ENCODE data around the gene CACNA1C.
"Not testable (repeated sequence)": the region's sequence is repeated elsewhere in the genome, so short reads cannot be mapped to it uniquely, and the experiment has no call there.

Gene CACNA1C

DNA sequence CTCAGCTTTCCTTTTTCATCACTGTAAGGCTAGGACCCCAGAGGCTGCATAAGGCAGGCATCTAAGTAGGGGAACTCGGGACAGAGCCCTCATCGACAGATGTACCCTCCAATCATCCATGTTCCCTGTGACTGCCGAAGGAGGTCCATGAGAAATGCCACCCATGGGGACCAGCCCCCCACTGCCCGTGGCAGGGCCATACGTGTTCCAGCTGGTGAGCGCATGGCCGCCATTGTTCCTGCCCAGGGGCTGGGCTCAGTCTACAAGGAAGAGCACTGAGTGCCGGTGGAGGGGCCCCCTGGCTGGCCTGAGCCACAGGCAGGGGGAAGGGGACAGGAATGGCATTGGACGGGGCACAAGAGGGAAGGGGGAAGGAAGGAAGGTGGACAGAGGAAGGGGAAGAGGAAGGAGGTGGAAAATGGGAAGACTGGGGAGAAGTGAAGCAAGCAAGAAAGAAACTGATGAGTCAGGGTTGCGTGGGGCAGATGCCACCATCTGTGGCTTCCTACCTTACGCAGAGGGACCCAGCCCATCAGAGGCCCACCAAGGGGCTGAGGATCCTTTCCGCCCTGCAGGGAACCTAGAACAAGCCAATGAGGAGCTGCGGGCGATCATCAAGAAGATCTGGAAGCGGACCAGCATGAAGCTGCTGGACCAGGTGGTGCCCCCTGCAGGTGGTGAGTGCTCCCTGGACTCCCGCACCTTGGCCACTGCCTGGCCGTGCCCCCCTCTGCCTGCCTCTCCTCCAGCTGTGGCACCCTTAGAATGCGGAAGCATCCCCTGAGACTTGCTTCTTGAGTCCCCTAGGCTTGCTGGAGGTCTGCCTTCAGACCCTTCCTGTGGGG lies 621.4 kb downstream of the CACNA1C start:
- no peak for DNase-seq (ENCODE audit: low spot score)

DNA sequence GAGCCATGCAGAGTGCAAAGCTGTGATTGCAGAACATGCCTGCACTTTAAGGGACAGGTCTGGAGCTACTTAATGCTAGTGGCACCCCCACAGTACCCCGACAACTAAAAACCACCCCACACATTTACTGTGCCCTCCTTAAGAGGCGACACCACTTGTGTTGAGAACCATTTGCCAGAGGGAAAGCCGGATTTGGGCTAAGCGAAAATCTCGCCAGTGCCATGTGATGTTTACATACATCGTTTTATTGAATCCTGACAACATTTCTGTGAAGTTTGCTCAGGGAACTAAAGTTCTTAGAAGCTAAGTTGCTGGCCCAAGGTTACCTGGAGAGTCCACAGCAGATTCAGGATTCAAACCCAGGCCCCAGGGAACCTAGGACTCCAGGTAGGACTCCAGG lies 623.0 kb downstream of the CACNA1C start:
- no peak for DNase-seq (ENCODE audit: low spot score)

- no peak for DNase-seq (ENCODE audit: low spot score)
Observed at GRCh38 chr12:2677142-2677880, 624.5 kb downstream of the CACNA1C start.

DNA sequence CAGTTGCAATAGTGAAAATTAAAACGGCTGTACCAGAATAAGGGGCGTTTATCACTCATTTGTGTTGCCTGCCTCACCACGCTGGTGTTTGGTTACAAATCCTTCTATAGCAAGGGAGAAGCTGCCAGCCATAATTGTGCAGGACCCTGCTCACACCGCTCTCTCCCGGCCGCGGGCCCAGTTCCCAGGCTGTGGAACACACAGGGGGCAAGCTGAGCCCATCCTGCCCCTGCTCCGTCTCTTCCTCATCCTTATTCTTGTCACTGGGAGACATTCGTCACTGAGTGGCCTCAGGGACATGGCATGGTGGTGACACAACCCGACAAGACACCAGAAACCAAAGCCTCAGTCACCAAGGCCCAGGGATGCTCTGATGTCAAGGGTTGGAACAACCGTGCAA lies 625.6 kb downstream of the CACNA1C start:
- no peak for DNase-seq (ENCODE audit: low spot score)

DNA sequence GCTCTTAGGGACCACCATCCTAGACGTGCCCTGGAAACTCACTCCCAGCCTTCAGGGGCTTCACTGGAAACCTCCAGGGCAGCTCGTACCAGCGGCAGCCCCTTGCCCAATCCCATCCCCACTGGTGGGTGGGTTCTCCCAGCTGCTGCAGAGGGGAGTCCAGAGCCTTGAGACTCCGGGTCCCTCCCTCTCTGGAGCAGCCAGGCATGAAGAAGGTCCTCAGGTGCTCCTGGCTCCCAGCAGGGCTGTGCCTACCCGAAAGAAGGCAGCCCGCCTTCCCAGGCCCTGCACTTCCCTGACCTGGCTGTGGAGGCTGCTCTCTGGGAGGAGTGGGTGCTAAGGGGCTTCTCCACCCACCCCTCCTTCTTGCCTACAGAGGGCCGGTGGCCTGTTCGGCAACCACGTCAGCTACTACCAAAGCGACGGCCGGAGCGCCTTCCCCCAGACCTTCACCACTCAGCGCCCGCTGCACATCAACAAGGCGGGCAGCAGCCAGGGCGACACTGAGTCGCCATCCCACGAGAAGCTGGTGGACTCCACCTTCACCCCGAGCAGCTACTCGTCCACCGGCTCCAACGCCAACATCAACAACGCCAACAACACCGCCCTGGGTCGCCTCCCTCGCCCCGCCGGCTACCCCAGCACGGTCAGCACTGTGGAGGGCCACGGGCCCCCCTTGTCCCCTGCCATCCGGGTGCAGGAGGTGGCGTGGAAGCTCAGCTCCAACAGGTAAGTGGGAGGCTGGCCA lies 626.5 kb downstream of the CACNA1C start:
- DNase-seq (ENCODE audit: low spot score): no peak

- no peak for DNase-seq (ENCODE audit: low spot score)
Observed at GRCh38 chr12:2679816-2680675, 627.3 kb downstream of the CACNA1C start.

DNA sequence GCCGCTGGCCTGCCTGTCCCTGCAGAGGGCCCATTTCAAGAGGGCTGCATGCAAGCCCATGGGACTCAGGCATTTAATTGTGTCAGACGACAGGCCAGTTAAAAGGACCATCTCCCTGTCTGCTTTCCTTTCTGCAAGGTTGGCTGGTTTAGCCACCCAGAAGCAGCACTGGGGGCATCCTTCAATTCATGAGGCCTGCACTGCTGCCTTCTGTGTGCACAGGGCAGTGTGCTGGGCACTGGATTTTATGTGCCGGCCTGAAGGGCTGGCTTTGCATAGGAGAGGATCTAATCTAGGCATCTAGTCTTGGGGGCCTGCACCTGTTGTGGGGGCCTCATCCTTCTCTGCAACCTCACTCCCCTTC lies 627.9 kb downstream of the CACNA1C start:
- no peak for DNase-seq (ENCODE audit: low spot score)

DNA sequence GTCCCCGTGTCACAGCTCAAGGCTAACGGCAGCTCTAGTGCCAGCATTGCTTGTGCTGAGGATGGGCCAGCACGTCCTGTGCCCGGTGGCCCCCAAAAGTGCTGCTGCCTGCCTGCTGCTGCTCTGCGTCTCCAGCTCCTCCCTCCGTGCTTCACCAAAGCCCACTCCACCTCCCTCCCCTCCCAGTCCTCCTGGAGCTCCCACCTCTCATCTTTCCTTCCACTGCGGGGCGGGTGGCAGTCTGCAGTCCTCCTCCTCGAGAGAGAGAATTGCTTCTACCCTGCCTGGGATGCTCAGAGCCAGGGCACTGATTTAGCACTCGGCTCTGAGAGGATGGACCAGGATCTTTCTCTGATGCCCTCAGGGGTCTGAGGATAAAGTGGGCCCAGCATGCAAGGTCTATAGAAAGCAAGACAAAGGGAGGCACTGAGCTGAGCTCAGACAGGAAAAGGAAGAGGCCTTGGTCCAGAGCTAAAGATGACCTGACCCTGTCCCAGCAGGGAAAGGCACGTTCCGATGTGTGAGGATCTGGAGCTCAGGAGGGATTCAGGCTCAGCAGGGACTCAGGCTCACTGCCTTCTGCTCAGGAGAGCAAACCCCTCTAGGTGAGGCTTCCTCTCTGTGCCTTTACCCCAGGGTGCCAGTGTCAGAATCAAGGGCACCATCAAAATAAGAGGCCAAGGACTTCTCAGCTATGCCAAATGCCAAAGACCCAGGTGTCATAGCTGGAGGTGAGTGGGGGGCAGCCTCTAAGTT lies 628.8 kb downstream of the CACNA1C start:
- DNase-seq (ENCODE audit: low spot score): no peak

GRCh38 chr12:2682296-2683251 lies 629.8 kb downstream of the CACNA1C start:
- peak; percentile 7 for DNase-seq (ENCODE audit: low spot score)

DNA sequence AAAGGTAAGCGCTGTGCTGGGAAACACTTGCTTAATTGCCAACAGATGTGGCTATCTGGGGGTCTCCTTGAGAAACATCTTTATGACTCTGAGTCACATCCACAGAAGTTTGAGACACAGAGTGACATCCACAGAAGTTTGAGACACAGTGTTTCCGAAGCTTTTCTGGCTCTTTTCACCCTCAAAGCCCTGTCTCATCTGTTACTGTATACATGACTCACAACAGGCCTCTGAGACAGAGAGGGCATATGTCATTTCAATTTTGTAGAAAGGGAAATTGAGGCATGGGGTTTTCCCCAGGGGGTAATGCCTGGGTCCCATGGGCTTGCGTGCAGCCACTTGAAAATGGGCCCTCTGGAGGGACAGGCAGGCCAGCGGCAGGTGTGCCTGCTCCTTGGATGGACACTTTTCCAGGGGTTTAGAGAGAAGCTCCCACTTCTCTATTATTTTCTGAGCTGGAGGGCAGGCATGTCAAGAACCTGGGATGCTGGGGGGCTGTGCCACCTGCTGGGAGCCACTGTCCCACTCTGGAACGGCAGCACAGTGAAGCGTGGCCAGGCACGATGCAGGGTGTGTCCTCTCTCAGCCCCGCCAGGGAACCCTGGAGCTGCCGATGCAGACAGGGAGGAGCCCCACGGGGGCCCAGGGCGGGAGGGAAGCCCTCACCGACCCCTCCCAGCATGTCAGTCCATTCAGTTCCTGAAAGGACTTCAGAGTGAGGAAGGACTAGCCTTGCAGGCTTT lies 630.7 kb downstream of the CACNA1C start:
- DNase-seq (ENCODE audit: low spot score): no peak

DNA sequence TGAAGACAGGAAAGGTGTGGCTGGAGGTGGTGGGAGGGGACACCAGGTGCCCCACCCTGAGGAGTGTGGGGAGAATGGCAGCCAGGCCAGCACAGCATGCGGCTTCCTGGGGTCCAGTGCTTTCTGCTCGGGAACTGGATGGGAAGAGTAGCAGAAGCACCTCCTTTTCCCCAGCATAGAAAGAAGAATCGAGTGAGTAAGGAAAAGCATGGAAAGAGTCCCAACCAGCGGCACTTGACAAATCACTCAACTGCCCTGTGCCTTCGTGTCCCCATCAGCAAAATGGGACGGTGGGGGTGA lies 631.2 kb downstream of the CACNA1C start:
- not testable (repeated sequence) for DNase-seq (ENCODE audit: low spot score)

DNA sequence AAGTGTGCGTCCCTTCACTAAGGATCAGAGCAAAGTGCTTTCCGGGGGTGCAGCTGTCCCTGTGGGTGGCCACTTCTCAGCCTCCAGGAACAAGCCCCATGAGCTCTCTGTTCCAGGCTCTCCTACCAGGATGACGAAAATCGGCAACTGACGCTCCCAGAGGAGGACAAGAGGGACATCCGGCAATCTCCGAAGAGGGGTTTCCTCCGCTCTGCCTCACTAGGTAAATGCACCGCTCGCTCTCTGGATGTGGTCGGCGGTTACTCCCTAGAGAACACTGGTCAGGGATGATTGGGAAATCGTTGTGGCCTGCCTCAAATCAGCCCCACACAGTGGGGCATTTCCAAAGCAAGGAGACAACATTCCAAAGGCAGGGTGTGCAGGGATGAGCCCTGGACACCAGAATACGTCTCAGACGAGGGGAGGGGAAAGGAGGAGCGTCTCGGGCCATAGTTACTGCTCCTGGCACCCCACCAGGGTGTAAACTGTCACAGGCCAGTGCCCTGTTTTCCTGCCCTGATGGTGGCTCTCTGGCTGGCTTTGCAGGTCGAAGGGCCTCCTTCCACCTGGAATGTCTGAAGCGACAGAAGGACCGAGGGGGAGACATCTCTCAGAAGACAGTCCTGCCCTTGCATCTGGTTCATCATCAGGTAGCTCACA lies 633.0 kb downstream of the CACNA1C start:
- not testable (repeated sequence) for DNase-seq (ENCODE audit: low spot score)

- DNase-seq (ENCODE audit: low spot score): no peak
Observed at GRCh38 chr12:2686280-2686646, 633.5 kb downstream of the CACNA1C start.

DNA sequence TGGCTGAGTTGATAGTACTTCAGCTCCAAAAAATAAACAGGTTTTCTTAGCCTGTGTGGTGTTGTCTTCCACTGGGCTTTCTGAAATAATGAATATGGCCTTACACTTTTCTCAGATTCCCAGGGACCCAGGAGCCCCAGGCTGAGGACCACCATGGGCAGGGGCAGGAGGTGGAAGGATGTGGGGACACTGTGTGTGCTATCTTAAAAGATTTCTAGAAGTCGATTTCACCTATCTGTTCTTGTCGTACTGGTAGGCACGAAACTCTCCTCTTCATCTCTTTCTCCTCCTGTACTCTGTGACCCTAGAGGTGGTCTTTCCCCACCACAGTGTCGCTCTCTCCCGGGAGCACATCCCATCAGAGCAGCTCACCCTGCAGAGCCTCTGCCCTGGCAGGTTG lies 634.3 kb downstream of the CACNA1C start:
- DNase-seq (ENCODE audit: low spot score): no peak

DNA sequence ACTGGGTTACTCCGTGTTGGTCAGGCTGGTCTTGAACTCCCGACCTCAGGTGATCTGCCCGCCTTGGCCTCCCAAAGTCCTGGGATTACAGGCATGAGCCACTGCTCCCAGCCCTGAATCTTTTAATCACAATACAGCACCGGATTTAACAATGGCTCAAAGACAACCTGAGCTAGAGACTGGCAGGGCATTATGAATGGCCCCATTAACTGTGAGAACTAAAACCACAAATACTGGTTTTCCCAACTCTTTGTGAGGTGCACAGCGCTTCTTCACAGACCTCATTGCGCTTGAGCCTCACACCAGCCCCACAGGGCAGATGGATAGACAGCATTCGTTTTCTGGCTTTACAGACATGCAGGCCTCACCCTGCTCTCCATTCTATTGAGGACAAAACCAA lies 634.9 kb downstream of the CACNA1C start:
- no peak for DNase-seq (ENCODE audit: low spot score)

GRCh38 chr12:2688381-2688931 lies 635.7 kb downstream of the CACNA1C start:
- DNase-seq (ENCODE audit: low spot score): no peak

GRCh38 chr12:2689393-2689792 lies 636.6 kb downstream of the CACNA1C start:
- DNase-seq (ENCODE audit: low spot score): no peak

DNA sequence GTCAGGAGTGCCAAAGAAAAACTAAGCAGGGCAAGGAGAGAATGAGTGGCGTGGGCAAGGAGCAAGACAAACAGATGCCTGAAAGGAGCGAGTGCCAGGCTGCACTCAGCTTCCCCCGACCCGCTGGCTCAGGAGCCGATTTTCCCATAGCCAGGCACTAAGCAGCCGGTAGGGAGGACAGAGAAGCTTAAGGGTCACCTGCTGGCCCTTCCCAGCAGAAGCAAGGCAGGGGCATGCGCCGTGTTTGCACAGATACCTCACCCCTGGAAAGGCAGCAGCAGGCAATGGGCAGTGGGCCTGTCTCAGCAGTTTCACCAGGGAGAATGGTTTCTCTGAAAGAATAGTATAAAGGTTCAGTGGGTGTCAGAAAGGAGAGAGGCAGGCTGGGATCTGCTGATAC lies 637.1 kb downstream of the CACNA1C start:
- no peak for DNase-seq (ENCODE audit: low spot score)

Data from globus pallidus (tissue), 1 donor.